SIG-M5 (cell line): ENCODE data around the gene CRYGD.

Source experiments
- DNase-seq: peaks from one replicate; lab custom pipeline; 2025; lab: John Stamatoyannopoulos, UW

The CRYGD gene

DNA sequence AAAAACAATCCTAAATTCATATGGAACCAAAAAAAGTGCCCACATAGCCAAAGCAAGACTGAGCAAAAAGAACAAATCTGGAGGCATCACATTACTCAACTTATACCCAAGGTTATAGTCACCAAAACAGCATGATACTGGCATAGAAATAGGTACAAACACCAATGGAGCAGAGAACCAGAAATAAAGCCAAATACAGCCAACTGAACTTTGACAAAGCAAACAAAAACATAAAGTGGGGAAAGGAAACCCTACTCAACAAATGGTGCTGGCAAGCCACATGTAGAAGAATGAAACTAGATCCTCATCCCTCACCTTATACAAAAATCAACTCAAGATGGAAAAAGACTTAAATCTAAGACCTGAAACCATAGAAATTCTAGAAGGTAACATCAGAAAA is 40.5 kb downstream of the CRYGD start:
- DNase-seq: no peak

DNA sequence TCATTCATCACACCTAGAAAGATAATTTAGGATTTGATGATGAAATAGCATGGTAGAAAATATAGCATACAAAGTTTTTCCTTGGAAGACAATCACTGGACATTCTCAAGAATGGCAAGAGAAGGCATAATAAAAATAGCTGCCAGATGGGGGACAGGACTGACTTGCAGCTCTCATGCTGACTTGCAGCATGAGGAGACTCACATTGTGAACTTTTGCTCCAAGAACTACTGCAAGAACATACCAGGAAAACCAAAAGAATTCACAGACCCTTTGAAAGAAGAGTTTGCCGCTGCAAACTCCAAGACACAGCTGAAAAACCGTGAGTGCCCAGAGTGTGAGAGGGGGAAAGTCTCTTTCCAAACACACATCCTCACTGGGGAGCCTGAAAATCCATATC is 47.0 kb downstream of the CRYGD start:
- DNase-seq: no peak

DNA sequence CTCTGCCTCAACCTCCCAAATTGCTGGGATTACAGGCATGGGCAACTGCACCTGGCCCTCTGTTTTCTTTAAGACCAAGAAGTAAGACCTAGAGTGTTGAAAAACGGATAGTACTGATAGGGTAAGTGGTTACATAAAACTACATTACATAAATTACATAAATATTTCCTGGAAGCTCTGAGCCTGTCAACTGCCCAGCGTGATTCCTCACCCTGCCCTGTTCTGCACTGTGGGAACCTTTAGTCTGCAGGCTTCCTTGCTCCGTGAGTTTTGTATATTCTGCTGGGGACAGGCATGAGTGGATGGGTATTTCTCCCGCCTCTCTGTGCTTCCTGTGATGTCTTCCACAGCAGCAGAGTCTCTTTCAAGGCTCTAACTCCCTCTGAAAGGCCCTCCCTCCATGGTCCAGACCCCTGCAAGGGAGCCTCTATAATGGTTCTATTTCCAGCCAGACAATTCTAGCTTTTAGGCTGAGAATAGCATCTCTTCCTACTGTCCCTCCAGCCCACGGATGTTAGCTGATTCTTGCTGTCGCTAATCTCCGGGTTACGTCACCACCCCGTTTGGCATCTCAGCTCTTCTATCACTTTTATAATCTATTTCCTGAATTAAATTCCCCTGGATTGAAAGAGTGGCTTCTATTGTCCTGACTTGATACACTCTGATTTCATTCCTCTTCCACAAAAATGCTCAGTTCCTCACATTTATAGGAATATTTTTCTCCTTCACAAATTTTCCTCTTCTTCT is 49.5 kb downstream of the CRYGD start:
- DNase-seq: no peak

DNA sequence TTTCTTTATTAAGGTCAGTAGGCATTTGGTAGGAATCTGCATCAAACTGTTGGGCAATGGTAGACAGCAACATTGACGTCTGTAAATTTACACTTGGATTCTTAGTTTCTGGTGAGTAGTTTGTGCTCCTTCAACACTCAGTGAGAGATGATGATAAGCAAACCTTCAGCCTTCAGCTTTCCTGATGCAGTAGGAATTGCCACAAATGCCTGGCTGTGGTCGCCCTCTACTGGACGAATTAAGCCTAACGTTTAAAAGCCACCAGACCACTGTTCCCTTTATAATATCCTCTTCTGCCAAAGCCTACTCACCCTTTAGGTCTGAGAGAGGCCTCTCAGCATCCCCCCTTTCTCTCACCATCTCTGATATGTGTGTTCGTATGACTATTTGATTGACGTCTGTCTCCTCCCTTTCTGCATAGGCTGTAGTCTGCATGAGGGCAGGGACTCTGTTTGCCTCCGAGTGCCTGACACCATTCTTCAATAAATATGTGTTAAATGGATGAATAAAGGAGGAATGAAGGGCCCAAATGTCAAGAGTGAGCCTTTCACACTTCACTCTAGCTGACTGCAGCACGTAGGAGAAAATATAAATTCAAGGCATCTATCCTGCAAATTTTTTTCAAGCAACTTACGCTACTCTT is 52.0 kb downstream of the CRYGD start:
- DNase-seq: no peak
